Renal cortical epithelial cell (primary cell): ENCODE measurements around the gene TRPM3. TPM values are rescaled to one million over a fixed set of nuclear protein-coding genes. Genes with fewer than 3 reads are reported as not detected.

Source experiments
- DNase-seq: peaks from one replicate; pipeline ENCODE4 v3.0.0-alpha.2; 2011; ENCODE audit warnings: low read depth
- total RNA-seq: library from RNA; depleted of rRNA; stranded (reverse); fragments of >200 nt; gene quantifications from 2 replicates; pipeline ENCODE4 v1.2.3, GENCODE V29; 2014

TRPM3 gene
- 0.35 and 2.9 TPM in 2 replicates for total RNA-seq

DNA sequence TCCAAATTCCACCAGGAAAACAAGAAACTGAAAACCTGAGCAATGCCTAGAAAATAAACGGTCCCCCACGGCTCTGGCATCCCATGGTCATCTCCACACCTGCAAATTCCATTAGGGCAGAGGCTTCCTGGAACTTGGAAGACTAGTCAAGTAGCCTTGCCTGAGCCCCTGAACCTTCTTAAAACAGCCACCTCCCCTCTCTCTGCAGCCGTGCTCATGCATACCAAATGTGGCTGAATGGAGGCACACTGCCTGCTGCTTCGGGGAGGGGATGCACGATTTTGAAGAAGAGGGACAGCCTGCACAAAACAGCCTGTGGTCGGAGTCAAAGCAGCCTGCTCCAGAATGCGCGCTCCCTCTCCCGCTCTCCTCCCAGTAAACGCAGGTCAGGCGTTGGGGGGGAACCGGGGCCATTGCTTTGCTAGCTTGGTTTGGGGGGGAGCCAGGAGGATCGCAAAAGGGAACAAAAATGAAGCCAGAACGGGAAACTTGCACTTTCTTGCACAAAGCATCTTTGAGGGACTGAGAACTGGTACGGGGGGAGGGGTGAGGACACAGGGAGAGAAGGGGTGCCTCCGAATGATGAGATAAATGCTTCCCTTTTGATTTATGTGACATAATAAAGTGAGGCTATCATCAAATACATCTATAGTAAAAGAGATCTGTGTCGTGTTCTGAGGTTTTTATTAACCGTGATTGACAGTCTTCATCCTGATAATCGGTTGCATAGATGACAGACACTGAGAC lies at the start of gene TRPM3:
Gene TRPM3 (minus strand): TSS at position 347 of the 747 bp plus-strand sequence. CDS start 267 bp downstream, at position 80.
- DNase-seq, result no peak

DNA sequence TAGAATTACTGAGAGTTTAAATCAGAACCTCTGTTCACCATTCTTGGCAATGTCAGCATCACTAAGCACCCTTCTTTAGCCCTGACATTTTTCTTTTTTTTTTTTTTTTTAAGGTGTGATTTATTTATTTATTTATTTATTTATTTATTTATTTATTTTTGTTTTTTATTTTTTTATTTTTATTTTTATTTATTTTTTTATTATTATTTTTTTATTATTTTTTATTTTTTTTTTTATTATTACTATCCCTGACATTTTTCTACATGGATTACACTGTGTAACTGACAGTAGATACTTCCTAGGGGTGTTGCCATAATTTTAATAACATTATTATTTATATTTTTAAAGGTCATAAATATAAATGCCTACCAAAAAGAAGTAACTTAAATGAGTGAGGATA lies 47.0 kb upstream of the TRPM3 start:
- DNase-seq, result no peak

DNA sequence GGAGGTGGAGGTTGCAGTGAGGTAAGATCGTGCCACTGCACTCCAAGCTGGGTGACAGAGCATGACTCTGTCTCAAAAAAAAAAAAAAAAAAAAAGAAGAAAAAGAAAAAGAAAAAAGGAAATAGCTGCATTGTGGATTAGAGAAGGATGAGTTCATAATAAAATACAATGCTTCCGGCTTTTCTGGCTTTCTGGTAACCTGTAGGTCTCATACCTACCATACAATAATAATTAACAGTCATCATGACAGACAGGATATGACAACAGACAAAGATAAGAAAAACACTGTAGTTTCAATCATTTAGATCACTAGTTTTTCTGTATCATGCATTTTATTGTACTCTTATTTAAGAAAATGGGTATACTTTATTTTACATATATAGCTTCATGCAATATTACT lies 40.7 kb upstream of the TRPM3 start:
- DNase-seq, result no peak

DNA sequence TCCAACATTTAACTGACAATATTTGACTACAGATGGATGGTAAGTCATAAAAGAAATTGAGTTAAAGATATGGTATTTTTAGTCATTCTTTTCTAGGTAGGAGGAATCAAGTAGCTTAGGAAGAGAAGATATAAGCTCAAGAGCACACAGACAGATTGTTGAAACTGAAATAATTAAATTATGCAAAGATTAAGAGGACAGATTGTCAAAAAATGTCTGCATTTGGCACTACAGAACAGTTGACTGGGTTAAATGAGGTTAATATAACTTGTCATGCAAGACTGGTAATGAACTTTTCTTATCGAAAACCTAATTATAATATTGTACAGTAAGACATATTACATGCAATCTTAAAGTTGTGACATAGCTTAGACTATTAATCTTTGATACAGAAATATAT lies 36.3 kb upstream of the TRPM3 start:
- no peak for DNase-seq

DNA sequence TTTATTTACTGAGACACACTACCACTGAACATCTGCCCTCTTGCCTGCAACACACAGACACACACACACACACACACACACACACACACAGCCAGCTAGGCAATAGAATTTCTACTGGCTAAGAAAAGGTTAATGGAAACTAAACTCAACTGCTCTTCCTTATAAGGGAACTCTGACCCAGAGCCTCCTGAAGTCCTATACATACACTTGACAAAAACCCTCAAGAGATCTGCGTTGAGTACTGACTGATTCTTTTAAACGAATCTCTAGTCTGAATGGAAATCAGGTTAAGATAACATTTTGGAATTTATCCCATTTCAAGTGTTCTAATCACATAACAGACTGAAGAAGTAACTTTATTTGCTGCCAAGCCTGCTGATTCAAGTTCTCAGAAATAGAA lies 25.9 kb upstream of the TRPM3 start:
- no peak for DNase-seq

DNA sequence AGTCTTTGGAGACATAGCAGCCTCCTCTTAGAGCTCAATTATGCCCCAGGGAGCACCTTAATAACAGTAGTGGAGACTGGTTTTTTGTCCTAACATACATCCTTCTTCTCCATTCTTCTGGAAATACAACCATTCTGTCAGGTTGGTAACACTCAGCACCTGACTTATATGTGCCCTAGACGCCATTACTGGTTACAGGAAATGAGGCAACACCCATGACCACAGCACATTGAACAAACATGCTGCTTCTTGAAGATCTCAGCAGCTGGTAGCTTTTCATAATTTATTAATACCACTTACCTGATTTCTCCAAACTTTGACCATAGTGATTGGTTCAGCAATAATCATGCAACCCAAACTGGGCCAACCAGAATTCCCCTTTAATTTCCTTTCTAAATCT lies 25.1 kb upstream of the TRPM3 start:
- no peak for DNase-seq

DNA sequence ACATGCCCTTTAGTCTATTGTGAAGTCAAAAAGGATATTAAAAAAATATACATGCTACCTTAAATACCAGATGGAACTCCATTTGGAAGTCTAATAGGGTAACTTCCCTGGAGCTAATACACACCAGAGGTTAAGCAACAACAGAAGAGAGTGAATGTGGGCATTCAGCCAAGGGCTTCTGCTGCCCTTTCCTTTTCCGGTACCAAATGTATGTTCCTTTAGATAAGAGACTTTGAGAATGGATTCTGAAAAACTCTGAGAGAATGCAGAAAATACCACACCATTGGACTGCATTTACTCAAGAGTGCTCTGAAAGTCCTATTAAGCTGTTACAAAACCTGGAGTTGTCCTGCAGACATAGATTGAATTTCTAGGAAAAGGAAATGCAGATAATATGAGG lies 23.8 kb upstream of the TRPM3 start:
- DNase-seq, result no peak

DNA sequence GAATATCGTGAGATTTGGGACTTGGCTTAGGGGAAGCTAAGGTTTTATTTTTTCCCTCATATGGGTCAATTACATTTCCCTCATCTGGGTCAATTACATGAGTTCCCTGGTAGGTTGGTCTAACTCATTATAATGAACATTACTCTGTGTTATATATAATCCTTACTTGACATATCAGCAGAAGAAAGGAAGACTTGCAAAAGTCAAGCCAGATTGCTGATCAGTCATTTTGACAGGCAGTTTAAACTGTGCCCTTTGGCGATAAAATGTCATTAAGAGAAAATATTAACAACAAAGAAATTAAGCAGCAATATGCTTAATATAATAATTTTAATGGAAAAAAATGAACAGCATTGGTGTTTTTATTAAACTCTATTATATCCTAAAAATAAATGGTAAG lies 23.1 kb upstream of the TRPM3 start:
- DNase-seq, result no peak

DNA sequence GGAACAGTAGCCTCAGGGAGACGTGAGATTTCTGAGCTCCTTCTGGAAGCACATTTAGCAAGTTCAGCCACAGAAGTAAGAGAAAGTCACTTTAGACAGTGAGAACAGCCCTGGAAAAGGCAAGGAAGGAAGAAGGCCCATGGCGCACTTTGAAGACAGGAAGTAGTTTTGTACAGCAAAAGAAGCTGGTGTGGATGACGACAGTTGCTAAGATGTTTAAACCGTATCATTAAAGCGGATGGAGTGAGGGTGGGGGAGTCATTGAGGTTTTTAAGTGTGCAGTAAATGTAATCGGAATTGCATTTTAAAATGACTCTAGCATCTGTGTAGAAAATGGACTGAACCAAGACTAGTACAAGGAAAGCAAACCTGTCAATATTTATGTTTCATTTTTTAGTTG lies 15.3 kb upstream of the TRPM3 start:
- DNase-seq, result no peak

DNA sequence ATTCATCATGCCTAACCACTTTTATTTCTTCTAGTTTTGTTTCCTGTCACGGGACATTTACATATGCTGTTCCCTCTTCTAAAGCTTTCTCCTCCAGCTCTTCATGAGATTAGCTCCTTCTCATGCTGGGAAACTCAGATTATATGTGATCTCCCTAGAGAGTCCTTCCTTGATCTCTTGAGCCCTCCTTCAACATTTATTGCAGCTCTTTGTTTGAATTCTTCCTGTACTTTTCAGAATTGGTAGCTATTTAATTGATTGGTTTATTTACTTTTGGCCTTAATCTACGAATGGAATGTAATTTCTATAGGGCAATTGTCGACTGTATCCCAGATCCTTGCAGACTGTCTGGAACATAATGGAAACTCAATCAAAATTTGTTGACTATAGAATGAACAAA lies 9.7 kb upstream of the TRPM3 start:
- DNase-seq, result no peak

DNA sequence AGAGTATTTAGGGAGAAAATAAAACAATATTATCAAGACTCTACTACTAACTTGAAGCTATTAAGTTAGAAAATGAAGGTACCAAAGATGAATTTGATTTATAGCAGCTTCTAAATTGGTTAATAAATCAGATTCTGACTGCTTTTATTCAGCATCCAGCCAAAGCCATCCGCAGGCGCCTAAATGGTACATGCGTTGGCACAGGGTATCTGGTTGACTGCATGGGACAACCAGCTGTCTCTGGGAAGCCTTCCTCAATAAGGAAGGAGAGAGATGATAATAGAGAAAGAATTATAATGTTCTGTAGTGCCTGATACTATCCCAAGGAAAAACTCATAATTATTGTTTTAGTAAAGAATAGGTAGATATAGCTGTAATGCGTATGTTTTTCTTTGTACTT lies 9.1 kb upstream of the TRPM3 start:
- no peak for DNase-seq

DNA sequence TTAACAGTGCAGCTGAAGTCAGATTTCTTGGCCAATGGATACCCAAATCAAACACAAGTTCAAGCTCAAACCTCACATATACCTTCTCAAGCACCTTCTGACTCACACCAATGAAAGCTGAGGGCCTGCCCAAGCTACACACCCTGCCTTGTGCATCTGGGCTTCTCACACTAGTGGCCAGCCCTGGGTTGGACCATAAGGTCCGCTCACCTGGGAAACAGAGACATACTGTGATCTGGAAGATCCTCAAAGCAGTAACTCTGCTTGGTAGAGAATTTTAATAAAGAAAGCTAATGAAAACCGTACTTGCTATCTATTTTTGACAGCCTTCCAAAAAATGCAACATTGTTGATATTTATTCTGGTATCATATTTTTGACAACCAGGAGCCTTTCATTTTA lies 7.4 kb upstream of the TRPM3 start:
- no peak for DNase-seq

DNA sequence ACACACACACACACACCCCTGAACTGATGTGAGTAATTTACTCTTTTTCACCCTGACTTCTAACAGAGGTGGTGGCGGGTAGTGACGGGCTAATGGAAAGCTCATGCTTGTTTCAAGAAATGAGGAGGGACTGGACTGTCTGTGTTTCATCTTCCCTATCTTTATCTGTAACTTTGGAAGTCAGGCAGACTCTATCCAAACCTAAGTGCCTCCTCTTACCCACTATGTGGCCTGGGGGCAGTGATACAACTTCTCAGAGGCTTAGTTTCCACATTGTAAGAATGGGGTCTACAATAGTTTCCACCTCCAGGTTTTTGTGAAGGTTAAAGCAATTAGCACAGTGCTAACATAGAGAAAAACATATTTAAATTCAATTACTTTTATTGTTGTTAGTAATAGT lies 5.9 kb upstream of the TRPM3 start:
- DNase-seq, result no peak

DNA sequence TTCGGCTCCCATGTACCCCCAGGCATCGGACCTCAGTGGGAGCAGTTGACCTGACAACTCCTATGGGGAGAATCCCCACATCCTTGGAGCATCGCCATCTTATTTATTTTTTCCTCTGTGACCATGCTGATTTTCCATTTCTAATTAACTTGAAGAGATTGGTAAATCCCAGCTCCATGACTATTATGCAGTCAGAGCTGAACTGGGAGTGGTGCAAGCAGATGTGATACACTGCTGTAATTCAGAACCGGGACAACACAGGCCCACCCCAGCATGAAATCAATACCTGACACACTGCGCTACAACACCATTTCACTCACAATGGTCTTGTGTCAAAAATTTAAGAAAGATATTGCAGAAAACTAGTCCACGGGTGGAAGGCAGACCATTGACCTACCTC lies 1.0 kb upstream of the TRPM3 start:
- DNase-seq, result no peak

DNA sequence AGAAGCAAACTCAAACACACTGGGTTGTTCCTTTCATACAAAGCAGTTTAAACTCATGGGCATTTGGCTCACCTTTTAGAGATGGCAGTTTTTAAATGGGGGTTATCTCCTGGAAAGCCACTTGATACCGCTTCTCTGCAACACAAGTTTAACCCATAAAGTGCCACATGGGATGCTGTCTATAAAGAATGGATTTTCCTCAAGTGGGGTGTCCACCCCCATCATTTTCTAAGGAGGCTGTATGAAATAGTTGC lies 528 bp upstream of the TRPM3 start:
- DNase-seq, result no peak

DNA sequence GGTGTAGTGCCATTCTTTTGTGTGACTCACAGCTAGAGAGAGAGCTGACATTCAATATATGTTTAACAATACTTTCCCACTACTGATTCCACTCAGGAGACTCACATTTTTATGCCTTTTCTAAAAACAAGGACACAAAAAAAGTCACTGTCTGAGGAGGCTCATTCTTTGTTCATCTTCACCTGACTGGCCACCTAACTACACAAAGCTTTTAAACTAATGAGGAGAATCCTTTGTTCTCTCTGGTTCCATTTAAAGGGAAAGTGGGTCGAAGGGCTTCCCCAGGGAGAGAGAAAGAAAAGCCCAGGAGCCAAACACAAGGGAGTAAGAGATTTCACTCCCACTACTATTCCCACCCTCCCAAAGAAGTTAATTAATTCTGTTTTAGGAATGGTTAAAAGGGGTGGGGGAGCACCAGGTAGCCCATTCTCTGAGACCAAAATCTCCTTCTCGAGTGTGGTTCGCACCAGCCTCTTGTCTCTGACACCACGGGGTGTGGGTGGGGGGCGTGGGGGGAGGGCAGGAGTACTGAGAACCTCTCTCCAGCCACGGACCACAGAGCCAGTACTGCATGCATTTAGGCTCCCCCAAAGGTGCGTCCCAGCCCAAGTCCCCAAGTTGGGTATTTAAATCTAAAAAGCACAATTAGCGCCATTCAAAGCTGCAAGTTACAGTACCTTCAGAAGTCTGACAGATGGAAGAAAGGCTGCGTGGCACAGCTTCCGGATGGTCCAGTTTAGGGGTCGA lies 747 bp downstream of the TRPM3 start:
- DNase-seq, result no peak

DNA sequence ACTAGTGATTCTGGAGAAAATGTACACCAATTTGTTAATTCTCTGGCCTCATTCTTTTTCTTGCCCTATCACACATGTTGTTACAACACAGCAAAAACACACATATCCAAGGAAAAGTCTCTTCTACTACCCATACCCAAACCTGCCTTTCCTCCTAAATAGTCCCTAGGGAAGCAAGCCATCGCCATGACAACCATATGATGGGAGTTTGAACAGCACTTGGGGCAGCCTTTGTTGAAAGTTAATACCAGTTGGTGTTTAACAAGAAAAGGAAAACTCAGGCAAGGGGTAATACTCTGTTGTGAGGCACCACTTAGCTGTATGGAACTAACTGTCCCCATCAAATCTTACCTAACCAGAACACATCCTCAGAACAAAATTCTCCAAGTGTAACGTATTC lies 1.7 kb downstream of the TRPM3 start:
- DNase-seq, result no peak

DNA sequence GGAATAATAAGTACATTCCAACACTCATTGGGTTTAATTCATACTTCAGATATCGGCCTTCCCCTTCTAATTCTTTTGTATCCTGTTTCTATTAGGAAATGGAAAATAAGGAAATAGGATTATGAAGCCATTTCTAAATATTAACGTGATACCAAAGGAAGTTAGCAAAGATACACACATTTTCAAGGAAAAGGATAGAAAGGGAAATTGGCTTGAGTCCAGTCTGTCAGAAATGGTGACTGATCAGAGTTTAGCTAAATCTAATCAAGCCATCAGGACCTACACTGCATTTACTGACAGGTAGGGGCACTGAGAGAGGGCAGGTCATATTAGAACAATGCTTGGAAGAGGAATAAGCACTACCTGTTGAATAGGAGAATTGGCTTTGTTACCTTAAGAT lies 3.1 kb downstream of the TRPM3 start:
- no peak for DNase-seq

DNA sequence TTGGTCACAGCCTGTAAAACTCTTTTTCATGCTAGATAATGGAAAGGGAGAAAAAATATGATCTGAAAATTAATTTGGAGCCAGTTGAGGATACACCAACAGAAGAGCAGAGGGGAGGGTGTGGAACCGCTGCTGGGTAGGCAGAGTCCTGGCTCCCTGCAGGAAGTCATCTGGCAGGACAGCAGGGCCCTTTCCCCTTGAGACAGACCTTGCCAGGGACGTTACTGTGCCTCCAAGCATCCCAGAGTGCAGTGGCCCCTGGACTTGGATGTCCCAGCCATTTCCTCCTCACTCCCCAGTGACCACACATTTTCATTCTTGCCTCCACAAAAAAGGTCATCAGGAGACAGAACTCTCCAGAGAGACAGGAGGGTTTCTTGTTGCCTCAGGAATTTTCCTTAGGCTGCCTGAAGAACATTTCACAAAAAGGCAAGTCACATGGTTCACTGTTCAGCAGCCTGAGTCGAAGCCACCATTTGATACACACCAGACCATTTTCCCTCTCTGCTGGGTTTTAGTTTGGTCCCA lies 5.9 kb downstream of the TRPM3 start:
- no peak for DNase-seq

DNA sequence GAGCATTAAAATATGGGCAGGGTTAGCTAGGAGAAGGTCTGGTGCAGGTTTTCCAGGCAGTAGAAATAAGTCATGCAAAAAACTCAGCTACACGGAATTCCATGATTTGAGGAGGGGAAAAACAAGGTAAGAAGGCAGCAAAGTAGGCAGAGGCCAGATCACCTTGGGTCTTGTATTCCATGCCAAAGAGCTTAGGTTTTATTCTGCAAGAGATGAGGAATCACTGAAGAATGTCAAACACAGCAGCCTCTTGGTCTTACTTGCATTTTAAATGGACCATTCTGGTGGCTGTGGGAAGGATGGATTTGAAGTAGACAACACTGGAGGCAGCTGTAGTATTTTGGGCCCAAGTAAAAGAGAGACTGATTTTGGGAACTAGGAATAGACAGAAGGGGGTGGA lies 8.6 kb downstream of the TRPM3 start:
- peak; percentile 2 for DNase-seq

DNA sequence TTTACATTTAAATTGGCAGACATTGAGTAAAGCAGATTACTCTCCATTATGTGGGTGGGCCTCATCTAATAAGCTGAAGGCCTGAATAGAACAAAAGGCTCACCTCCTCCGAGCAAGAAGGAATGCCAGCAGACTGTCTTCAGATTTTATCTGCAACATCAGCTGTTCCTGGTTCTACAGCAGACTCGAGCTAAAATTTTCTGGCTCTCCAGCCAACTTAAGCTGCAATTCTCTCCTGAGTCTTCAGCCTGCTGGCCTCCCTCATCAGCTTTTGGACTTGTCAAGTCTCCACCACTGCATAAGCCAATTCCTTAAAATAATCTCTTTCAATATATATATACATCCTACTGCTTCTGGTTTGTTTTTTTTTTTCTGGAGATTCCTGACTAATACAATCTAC lies 12.5 kb downstream of the TRPM3 start:
- DNase-seq, result no peak

DNA sequence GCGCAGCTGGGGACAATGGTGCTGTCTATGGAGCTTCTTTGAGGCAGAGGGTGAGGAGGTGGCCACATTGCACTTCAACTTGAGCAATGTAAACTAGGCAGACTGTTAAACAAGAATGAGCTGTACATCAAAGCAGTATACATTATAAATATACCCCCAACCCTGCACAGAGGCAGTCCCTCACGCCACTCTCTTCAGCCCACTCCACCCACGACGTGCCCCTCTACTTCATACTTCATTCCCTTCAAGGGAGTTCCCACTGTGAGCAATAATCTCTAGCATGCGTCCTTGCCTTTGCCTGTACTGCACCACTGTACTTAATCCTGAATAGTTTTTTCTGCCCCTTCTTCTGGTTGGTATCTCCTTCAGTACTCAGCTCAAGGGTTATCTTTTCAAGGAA lies 14.4 kb downstream of the TRPM3 start:
- DNase-seq, result no peak

DNA sequence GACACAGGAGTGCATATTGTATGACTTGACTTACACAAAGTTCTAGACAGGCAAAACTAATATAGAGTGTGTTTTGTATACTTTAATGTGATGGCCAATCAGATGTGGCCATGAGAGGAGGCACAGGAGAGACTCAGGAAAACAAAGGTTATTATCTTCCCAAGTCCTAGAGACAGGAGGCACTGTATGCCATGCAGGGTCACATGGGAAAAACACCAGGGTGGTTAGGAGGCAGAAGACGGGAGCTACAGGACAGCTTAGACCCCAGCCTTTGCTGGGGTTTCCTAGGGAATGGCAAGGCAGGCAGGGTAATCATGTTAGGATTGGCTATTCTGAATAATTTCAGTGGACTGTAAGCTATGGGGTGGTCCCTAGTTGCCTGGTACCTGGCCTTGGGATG lies 16.2 kb downstream of the TRPM3 start:
- DNase-seq, result no peak

DNA sequence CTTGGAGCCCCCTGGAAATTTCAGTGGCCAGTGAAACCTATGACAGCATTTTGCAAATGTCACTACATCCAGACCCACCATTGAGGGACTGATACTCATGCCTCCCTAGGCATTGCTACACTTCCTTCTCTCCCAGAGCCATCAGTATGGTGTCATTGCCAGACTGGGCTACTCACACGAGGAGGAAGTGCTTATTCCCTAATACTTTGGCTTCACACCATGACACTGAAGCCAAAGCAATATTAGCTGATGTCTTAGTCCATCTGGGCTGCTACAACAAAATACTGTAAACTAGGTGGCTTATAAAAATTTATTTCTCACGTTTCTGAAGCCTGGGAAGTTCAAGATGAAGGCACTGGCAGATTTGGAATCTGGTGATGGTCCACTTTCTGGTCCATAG lies 22.6 kb downstream of the TRPM3 start:
- DNase-seq, result no peak
